Smooth muscle cell (in vitro differentiated cells): ENCODE data around the gene PDCD1LG2. TPM values are rescaled to one million over a fixed set of nuclear protein-coding genes. Genes with fewer than 3 reads are reported as not detected.

Experiments
- DNase-seq: peaks from one replicate; lab custom pipeline; 2025; ENCODE audit not compliant: unreplicated experiment; lab: John Stamatoyannopoulos, UW
- H2AFZ ChIP-seq: fragments of 200-600 bp; sonication (generic); 2 replicates; pipeline ENCODE4 v1.6.0; 2016; ENCODE audit warnings: antibody characterized with exemption, low read depth, mild to moderate bottlenecking
- H3F3A ChIP-seq: fragments of 200-600 bp; sonication (generic); 2 replicates; pipeline ENCODE4 v1.6.0; 2017; ENCODE audit warnings: antibody characterized with exemption, low read depth
- H3K27ac ChIP-seq: fragments of 200-600 bp; sonication (generic); 2 replicates; pipeline ENCODE4 v1.5.1; 2016; ENCODE audit warnings: low read depth, mild to moderate bottlenecking
- H3K27me3 ChIP-seq: fragments of 200-600 bp; sonication (generic); 2 replicates; pipeline ENCODE4 v1.6.1; 2016; ENCODE audit warnings: low read depth, mild to moderate bottlenecking
- H3K36me3 ChIP-seq: fragments of 200-600 bp; sonication (generic); 2 replicates; pipeline ENCODE4 v1.5.1; 2016; ENCODE audit warnings: low read depth
- H3K4me1 ChIP-seq: fragments of 200-600 bp; sonication (generic); 2 replicates; pipeline ENCODE4 v1.5.1; 2016; ENCODE audit warnings: low read depth
- H3K4me2 ChIP-seq: fragments of 200-600 bp; sonication (generic); 2 replicates; pipeline ENCODE4 v1.6.0; 2016; ENCODE audit warnings: mild to moderate bottlenecking
- H3K4me3 ChIP-seq: fragments of 200-600 bp; sonication (generic); 2 replicates; pipeline ENCODE4 v1.5.1; 2016; ENCODE audit warnings: mild to moderate bottlenecking
- H3K79me2 ChIP-seq: fragments of 200-600 bp; sonication (generic); 2 replicates; pipeline ENCODE4 v1.6.0; 2016; ENCODE audit warnings: low read depth, mild to moderate bottlenecking
- H3K9ac ChIP-seq: fragments of 200-600 bp; sonication (generic); 2 replicates; pipeline ENCODE4 v1.6.0; 2016; ENCODE audit warnings: low read depth
- H3K9me3 ChIP-seq: fragments of 200-600 bp; sonication (generic); replicated peaks from 2 replicates; pipeline ENCODE4 v1.5.1; 2016; ENCODE audit warnings: low read depth
- H4K20me1 ChIP-seq: fragments of 200-600 bp; sonication (generic); 2 replicates; pipeline ENCODE4 v1.6.0; 2016; ENCODE audit warnings: low read depth
- WGBS: methylation state at CpG from one replicate; pipeline ENCODE4 v1.1.7; 2016; ENCODE audit warnings: low lambda C conversion rate; 5-methylcytosine and 5-hydroxymethylcytosine counted together
- polyA plus RNA-seq: library from polyadenylated mRNA; unstranded; fragments of >200 nt; fragmentation: Nextera tagmentation; extraction: Ambion mirVana; gene quantifications from 2 replicates; pipeline ENCODE4 v1.2.1, GENCODE V29; 2016
- total RNA-seq: library from RNA; depleted of rRNA; stranded (reverse); fragments of >200 nt; gene quantifications from 2 replicates; pipeline ENCODE4 v1.2.3, GENCODE V29; 2014
- TF ChIP-seq, protein P1 (sequence below): fragments of 200-600 bp; sonication (generic); IDR thresholded peaks from 2 replicates; pipeline ENCODE4 v1.5.1; 2017; ENCODE audit warnings: borderline replicate concordance, mild to moderate bottlenecking, antibody characterized with exemption; ENCODE audit not compliant: insufficient read depth, poor library complexity, severe bottlenecking

The PDCD1LG2 gene
- total and polyA plus RNA-seq, 2 experiments from 2014 or later: 10.0 to 11.6 TPM

DNA sequence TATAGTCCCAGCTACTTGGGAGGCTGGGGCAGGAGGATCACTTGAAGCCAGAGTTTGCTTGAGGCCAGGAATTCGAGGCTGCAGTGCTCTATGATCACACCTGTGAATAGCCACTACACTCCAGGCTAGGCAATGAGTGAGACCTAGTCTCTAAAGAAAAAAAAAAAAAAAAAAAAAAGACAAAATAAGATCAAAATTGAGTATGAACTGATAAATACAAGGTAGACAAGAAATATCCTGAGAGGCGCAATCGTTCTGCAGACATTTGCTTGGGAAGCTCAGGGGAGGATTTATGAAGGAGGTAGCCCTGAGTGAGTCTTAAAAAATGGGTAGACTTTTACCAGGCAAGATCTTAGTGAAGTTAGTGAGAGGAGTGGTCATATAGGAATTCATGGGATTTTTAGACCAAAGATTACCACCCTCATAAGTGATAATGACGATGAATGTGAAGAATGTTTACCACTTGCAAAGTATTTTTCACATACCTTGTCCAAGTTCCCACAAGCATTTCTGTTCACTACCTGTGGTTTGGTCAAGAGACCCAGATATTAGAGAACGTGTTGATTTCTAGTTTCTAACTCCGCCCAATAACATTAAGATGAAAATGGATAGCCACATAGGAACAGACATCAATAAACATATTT is 4.4 kb downstream of the PDCD1LG2 start:
- H2AFZ ChIP-seq: no peak overlapping the region
- H3K9me3 ChIP-seq: no peaks in the 10 kb centered on the region
- peaks cover 11% of the 10 kb centered on the region for H3F3A ChIP-seq
- TF ChIP-seq, protein P1, sequence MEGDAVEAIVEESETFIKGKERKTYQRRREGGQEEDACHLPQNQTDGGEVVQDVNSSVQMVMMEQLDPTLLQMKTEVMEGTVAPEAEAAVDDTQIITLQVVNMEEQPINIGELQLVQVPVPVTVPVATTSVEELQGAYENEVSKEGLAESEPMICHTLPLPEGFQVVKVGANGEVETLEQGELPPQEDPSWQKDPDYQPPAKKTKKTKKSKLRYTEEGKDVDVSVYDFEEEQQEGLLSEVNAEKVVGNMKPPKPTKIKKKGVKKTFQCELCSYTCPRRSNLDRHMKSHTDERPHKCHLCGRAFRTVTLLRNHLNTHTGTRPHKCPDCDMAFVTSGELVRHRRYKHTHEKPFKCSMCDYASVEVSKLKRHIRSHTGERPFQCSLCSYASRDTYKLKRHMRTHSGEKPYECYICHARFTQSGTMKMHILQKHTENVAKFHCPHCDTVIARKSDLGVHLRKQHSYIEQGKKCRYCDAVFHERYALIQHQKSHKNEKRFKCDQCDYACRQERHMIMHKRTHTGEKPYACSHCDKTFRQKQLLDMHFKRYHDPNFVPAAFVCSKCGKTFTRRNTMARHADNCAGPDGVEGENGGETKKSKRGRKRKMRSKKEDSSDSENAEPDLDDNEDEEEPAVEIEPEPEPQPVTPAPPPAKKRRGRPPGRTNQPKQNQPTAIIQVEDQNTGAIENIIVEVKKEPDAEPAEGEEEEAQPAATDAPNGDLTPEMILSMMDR: no peak
- peaks cover 8% of the 10 kb centered on the region for H3K4me1 ChIP-seq
- no peak overlapping the region for H3K4me2 ChIP-seq
- H3K27me3 ChIP-seq: no peaks in the 10 kb centered on the region
- no peak overlapping the region for H3K27ac ChIP-seq
- H3K4me3 ChIP-seq: no peak overlapping the region
- peaks cover 9% of the 10 kb centered on the region for H3K79me2 ChIP-seq
- H3K9ac ChIP-seq: no peak overlapping the region
- WGBS: 88% methylated on average over 6 of the region's 6 CpGs
- H3K36me3 ChIP-seq: no peaks in the 10 kb centered on the region
- H4K20me1 ChIP-seq: no peaks in the 10 kb centered on the region
- DNase-seq: no peak

DNA sequence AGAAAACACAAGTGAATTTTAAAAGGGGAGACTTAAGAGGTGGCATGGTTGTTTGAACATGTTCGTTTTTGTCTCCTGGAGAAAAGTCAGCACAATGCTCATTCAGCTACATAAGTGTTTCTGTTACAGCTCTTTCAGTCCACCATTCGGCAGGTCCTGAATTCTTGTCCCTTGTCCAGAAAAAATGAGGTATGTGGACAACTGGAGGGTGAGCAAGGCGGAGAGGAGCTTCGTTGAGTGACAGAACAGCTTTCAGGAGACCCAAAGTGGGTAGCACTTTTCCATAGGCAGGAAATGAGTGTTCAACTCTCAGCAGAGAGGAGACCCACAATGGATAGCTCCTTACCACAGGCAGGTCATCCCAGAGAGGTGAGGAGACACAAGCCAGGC is 4.9 kb downstream of the PDCD1LG2 start:
- no peaks in the 10 kb centered on the region for H3K9me3 ChIP-seq
- no peak overlapping the region for H3K4me3 ChIP-seq
- peaks cover 8% of the 10 kb centered on the region for H3K4me1 ChIP-seq
- H3K4me2 ChIP-seq: no peak overlapping the region
- H3K27ac ChIP-seq: no peak overlapping the region
- no peaks in the 10 kb centered on the region for H3K27me3 ChIP-seq
- WGBS: 87% methylated on average over 4 of the region's 4 CpGs
- peaks cover 11% of the 10 kb centered on the region for H3F3A ChIP-seq
- no peaks in the 10 kb centered on the region for H4K20me1 ChIP-seq
- peaks cover 9% of the 10 kb centered on the region for H3K79me2 ChIP-seq
- H3K9ac ChIP-seq: no peak overlapping the region
- no peak overlapping the region for H2AFZ ChIP-seq
- DNase-seq: no peak
- TF ChIP-seq, protein P1: no peak
- no peaks in the 10 kb centered on the region for H3K36me3 ChIP-seq

DNA sequence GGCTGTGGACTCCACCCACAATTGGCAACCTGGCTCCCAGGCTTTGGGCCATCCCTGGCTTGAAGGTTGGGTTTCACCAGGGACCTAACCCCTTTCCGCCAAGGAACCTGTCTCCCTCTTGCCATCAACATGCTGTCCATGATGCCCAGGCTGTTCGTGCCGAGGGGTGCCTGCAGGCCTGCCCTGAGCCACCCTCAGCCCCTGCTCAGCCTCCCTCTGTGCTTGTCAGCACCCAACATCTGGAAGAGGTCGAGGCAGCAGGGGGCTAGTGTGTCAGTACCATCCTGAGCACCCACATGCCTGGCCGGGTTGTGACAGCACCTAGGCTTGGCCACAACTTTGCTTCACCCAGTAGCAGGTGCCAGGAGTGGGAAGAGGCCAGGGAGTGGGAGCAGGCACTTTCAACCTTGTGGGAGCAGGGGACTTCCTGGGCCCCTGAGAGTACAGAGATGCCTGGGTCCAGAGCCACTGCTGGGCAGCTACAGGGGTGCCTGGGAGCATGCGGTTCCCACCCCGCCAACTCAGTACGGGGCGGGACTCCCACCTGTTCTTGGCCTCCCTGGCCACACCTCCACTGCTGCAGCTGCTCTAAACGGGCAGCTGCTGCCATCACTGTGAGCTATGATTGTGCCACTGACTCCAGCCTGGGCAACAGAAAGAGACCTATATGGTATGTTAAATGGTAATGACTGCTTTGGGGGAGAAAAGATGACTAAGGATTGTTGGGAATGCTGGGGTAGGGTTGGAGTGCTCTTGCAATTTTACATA is 6.3 kb downstream of the PDCD1LG2 start:
- TF ChIP-seq, protein P1: no peak
- Histone ChIP-seq H3K4me1 (no peaks in the 10 kb centered on the region), H3K79me2 (peaks cover 9% of the 10 kb centered on the region), H3K27me3 (no peaks in the 10 kb centered on the region), H3K9me3 (no peaks in the 10 kb centered on the region), H3K4me3 (no peak overlapping the region), H4K20me1 (no peaks in the 10 kb centered on the region), H2AFZ (no peak overlapping the region), H3K27ac (no peak overlapping the region), H3K9ac (no peak overlapping the region), H3K4me2 (no peak overlapping the region), H3F3A (no peaks in the 10 kb centered on the region), H3K36me3 (no peaks in the 10 kb centered on the region)
- DNase-seq: no peak
- 97% methylated on average over 10 of the region's 10 CpGs for WGBS
